IPS DF 19.7 (cell line): ENCODE results near the gene NR2E1.

ENCODE experiments used
- DNase-seq: peaks from one replicate; pipeline ENCODE4 v3.0.0-alpha.2; 2013; ENCODE audit warnings: low read depth, low spot score

Gene NR2E1

GRCh38 chr6:108171291-108171917, 5.6 kb downstream of the NR2E1 start:
- no peak for DNase-seq

GRCh38 chr6:108171918-108172516, 6.2 kb downstream of the NR2E1 start:
- DNase-seq, result no peak

DNA sequence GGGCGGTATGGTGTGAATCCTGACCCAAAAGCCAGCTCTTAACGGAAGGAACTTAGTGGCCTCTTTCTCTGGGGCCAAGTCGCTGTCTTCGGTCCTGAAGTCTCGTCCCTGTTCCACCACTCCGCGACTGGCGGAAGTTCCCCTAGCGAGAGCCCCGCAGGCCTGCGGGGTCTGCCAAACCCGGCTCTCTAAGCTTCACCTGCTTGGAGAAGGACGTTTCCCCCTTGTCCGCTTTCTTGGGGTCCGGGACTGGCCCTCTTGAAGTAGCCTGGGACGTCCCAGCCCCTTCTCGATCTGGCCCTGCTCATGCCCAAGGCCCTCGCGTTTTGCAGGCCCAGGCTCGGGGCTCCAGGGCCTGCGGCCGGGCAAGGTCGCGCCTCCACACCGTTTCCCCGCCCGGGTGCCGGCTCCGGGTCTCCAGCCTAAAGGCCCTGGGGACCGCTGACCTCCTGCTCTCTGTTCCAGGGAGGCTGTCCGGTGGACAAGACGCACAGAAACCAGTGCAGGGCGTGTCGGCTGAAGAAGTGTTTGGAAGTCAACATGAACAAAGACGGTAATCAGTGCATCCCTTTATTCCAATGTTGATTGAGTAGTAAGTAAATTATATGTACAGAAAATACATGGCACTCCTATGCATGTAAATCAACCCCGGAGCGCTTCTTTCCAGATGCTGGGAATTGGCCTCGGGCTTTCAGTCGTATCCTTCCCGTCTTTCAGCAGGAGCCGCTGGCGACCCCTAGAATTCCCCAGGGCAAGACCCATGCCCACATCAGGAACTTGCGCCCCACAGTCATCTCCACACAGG, 8.8 kb downstream of the NR2E1 start:
- DNase-seq, result no peak

DNA sequence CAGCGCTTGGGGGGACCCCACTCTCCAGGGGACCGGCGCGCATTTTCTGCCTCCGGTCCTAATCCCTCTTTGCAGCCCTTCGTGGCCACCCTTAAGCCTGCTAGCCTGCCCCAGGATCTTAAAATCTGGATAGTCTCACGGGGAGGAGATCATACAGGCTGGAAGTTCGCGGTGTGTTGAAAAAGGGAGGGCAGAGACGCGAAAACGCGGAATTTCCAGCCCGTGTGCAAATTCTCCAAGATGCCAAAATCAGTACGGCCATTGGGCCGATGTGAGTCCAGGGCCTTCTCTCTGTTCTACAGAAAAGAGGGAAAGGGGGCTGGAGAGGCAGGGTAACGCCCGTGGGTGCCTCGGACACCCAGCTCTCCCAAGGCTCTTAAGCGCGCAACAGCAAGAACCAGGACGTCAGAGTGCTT, 9.4 kb downstream of the NR2E1 start:
- no peak for DNase-seq

- DNase-seq, result no peak
Observed at GRCh38 chr6:108175592-108176279, 9.9 kb downstream of the NR2E1 start.

DNA sequence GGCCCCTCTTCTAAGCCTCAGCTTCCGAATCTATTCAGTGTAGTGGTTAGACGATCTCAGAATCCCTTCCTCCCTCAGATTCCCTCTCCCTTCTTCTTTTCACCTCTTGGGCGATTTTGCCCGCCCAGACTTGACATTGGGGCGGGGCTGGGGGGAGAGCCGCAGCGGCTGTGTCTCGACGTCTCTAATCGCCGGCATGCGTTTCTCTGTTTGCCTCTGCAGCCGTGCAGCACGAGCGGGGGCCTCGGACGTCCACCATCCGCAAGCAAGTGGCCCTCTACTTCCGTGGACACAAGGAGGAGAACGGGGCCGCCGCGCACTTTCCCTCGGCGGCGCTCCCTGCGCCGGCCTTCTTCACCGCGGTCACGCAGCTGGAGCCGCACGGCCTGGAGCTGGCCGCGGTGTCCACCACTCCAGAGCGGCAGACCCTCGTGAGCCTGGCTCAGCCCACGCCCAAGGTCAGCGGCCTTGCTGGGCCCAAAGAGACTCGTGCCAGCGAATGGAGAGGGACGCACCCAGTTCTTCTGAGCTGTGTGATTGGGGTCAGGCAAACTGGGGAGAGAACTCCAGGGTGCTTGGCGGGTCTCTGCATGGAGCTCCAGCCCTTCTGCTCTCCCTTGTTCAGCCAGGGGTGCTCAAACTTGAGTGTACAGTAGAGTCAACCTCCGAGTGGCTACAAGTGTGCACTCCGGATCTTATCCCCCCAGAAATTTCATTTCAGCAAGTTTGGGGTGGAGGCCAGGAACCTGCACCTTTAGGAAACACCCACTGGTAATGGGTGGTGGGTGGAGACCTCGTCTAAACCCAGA, 10.7 kb downstream of the NR2E1 start:
- no peak for DNase-seq

- DNase-seq, result no peak
Observed at GRCh38 chr6:108179741-108180140, 13.9 kb downstream of the NR2E1 start.

DNA sequence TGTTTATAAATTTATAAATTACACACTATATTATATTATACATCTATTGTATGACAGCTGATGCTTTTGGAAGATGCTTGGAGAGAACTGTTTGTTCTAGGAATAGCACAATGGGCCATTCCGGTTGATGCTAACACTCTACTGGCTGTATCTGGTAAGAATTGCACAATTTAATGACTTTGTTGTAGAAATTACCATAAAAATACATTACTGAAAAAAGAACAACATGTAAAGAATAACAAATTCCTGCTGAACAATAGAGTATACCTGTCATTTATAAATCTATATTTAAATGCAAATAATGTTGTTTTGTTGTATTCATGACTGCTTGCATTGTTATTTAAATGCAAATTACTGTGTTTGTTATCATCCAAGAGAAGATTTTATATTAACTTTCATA, 14.4 kb downstream of the NR2E1 start:
- DNase-seq, result no peak

- no peak for DNase-seq
Observed at GRCh38 chr6:108180776-108181175, 15.0 kb downstream of the NR2E1 start.

- DNase-seq, result no peak
Observed at GRCh38 chr6:108186226-108186625, 20.4 kb downstream of the NR2E1 start.

DNA sequence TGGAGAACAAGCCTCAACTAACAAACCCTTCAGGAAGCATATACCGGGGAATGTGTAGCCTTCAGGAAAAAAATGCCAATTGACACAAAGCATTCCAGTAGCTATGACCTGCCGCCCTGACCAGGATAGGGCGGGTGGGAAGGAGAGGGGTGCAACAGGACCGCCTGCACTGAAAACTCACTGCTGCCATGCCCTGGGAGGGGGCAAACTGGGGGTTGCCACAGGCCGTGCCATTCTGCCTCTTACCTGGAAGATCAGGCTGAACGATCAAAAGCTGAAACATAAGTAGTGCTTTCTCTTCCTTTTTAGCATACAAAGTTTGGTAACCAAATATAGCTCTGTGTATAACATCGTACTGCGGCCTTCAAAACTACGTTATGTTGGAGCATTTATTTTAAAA, 21.7 kb downstream of the NR2E1 start:
- DNase-seq, result no peak

GRCh38 chr6:108193131-108193530, 27.3 kb downstream of the NR2E1 start:
- DNase-seq, result no peak

- DNase-seq, result no peak
Observed at GRCh38 chr6:108193835-108194234, 28.0 kb downstream of the NR2E1 start.

DNA sequence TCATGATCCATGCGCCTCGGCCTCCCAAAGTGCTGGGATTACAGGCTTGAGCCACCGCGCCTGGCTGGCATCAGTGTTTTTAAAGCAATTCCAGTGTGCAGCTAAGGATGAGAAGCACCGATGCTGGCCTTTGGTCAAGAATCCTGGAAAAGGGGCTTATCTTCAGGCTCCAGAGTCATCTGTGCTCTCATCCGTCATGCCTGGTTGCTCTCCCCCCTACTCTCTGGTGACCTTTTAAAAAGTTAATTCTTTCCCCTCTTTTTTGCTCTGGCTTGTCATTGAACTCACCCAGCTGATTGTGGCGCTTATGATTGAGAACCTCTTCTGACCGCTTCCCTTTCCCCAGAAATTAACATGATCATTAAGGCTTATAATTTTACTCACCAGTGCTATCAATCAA, 28.7 kb downstream of the NR2E1 start:
- no peak for DNase-seq

DNA sequence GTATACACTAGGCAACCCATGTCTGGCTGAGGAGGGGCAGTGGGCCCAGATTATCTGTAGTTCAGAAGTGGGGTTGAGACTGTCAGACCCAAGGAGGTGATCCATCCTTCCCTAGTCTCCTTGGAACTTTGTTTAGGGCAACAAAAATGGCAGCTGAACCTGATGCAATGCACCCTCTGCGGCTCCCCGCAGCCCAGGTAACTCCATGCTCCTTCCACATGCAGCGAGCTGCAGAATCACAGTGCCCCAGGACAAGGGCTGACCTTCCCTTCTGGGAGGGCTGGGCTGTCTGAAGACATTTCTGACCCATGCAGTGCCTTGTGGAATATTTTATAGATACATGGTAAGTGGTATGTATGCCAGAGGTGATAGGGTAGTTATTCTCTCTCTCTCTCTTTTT, 29.4 kb downstream of the NR2E1 start:
- DNase-seq, result no peak

DNA sequence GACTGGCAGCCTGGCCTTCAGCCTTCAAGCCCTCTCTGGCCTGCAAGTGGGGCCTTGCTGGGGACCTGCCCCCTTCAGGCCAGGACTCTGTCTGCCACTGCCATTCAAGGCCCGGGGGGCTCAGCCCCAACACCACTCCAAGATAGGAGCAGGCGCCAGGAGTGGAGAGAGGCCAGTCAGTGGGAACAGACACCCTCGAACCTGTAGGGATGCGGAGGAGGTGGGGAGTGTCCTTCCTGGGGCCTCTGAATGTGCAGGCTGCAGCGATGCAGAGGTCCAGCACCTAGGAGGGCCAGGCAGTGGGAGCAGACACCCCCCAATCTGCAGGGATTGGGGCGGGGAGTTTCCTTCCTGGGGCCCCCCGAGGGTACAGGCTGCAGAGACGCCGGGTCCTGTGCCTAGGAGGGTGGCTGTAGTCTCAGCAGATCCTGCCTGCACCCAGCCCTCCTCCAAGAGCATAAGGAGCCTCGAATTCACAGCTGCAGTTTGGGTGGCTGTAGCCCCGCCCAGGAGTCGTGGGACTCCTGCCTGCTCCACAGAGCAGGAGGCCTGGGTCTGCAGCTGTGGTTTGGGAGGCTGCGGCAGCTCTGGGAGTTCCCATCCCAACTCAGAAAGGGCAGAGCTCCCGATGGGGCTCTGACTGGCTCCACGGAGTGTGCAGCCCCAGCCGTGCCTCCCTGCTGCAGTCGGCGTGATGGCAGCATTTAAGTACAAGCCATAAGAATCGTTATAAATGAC, 33.1 kb downstream of the NR2E1 start:
- DNase-seq, result no peak

- DNase-seq, result no peak
Observed at GRCh38 chr6:108200186-108200585, 34.4 kb downstream of the NR2E1 start.

- DNase-seq, result no peak
Observed at GRCh38 chr6:108200631-108201030, 34.8 kb downstream of the NR2E1 start.

GRCh38 chr6:108203189-108204112, 37.6 kb downstream of the NR2E1 start:
- DNase-seq, result no peak

DNA sequence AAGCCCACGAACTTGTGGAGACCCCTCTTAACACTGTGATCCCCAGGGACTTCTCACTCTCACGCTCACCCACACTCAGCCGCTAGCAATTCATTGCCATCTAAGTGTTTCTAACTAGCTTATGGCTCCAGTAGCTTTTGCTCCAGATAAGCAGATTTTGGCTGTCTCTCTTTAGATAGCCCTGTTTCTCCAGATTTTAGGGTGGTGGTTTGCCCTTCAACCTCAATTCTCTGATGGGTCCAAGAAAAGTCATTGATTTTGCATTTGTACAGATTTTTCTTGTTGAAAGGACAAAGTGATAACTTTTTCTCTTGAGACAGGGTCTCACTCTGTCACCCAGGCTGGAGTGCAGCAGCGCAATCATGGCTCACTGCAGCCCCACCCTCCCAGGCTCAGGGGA, 41.2 kb downstream of the NR2E1 start:
- DNase-seq, result no peak
